NCI-H2171 treated with DMSO at 0.1 percent for 48 hours (cell line): ENCODE data around the gene ACER3.
A peak's percentile ranks its signal among the peaks of the same experiment; 100 is the strongest.
"Not testable (repeated sequence)": the region's sequence is repeated elsewhere in the genome, so short reads cannot be mapped to it uniquely, and the experiment has no call there.

Source experiments
- DNase-seq: peaks from one replicate; lab custom pipeline; 2025; lab: John Stamatoyannopoulos, UW

Gene ACER3

GRCh38 chr11:77057938-77058474 lies 197.3 kb downstream of the ACER3 start:
- DNase-seq: no peak

DNA sequence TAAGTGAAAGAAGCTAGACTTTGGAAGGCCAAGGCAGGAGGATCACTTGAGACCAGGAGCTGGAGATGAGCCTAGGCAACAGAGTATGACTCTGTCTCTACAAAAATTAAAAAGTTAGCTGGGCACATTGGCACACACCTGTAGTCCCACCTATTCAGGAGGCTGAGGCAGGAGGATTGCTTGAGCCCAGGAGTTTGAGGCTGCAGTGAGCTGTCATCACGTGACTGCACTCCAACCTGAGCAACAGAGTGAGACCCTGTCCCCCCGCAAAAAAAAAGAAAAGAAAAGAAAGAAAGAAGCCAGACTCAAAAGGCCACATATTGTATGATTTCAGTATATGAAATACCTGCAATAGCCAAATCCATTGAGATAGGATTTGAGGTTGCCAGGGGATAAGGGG lies 198.2 kb downstream of the ACER3 start:
- DNase-seq: no peak

DNA sequence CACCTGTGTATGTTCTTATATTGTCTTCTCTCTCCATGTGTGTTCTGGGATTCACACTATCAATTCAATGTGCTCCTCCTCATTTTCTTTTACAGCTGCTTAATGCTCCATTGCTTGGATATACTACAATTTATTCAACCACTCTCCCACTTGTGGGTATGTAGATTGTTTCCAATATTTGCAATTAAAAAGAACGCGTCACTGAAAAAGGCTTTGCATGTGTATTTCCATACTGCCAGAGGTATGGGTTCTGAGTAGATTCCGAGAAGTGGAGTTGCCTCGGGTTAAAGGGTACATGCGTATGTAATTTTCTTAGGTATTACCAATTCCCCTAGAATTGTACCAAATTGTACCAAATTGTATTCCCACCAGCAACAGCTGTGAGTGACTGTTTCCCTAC lies 199.1 kb downstream of the ACER3 start:
- DNase-seq: no peak

- DNase-seq: no peak
Observed at GRCh38 chr11:77060234-77060633, 199.5 kb downstream of the ACER3 start.

GRCh38 chr11:77061258-77061657 lies 200.5 kb downstream of the ACER3 start:
- DNase-seq: not testable (repeated sequence)

- DNase-seq: no peak
Observed at GRCh38 chr11:77062924-77063323, 202.2 kb downstream of the ACER3 start.

DNA sequence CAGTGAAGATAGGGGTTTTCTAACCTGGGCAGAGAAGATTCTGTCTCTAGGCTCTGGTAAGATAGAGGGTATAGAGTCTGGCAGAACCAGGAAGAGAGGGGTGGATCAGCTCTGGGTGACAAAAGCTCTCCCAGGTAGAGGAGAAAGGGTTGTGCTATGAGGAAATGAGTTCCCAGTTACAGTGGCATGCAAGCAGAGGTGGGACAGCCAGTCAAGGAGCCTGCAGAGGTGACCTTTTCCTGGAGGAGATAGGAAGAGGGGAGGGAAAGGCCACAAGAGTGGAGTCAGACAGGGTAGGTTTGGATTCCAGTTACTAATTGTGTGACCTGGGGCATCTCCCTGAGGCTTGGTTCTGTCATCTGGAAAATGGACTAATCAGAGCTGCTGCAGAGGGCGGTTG lies 202.7 kb downstream of the ACER3 start:
- no peak for DNase-seq

DNA sequence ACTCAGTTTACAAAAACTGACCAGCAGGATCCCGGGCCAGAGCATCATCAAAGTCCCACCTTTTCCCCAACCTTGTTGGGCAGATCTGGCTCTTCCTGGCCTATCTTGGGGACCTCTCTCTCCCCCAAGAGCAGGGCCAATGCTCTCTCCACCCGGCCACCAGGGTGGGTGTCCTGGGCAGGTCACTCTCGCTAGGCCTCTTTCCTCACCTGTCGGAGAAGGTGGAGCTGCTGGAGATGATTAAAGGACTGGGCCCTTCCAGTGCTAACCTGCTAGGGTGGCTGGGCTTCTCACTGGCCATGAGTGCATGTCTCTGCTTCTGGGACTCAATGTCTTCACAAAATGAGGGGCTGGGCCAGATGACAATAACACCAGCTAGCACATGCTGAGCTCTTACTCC lies 203.1 kb downstream of the ACER3 start:
- no peak for DNase-seq

GRCh38 chr11:77064648-77065217 lies 204.0 kb downstream of the ACER3 start:
- no peak for DNase-seq

GRCh38 chr11:77065878-77066228 lies 205.1 kb downstream of the ACER3 start:
- DNase-seq: no peak

DNA sequence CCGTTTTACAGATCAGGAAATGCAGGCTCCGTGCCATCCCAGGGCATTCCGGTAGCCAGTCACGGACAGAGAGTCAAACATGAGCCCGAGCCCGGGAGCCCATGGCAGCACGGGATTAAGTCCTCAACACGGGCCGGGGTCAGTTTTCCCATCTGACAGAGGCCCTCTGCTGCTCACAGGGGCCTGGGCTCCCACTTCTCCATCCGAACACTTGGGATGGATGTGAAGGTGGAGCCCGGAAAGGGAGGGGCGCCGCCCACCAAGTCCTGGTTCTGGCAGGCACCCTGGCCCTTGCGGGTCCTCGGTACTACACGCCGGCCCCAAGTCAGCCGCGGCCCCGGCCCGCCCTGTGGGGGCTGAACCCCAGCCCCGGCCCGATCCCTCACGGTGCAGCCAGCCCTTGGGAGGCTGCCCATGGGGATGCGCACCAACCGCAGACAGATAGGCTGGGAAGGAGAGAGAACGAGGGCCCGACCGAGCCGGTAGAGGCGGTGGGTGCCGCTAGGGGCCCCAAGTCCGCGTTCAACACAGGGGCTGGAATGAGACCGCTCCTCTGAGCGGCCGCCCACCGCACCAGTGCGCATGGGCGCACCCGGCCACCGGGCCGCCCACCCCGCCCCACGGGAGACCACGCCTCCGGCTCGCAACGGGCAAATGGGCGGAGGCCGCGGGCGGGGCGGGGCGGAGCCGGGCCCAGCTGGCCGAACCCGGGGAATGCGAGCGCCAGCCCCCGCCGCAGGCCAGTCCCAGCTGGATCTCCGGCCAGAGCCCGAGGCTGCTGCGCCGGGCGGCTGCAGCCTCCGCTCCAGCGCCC lies 205.7 kb downstream of the ACER3 start, which contains the start of gene CAPN5:
Gene CAPN5, plus strand, starts transcription at position 743 of the 814 bp plus-strand sequence. CDS start 17,916 bp downstream, outside the sequence.
- DNase-seq: peak; percentile 60

GRCh38 chr11:77067861-77068443 lies 207.2 kb downstream of the ACER3 start:
- no peak for DNase-seq

GRCh38 chr11:77068457-77069335 lies 208.0 kb downstream of the ACER3 start:
- no peak for DNase-seq

DNA sequence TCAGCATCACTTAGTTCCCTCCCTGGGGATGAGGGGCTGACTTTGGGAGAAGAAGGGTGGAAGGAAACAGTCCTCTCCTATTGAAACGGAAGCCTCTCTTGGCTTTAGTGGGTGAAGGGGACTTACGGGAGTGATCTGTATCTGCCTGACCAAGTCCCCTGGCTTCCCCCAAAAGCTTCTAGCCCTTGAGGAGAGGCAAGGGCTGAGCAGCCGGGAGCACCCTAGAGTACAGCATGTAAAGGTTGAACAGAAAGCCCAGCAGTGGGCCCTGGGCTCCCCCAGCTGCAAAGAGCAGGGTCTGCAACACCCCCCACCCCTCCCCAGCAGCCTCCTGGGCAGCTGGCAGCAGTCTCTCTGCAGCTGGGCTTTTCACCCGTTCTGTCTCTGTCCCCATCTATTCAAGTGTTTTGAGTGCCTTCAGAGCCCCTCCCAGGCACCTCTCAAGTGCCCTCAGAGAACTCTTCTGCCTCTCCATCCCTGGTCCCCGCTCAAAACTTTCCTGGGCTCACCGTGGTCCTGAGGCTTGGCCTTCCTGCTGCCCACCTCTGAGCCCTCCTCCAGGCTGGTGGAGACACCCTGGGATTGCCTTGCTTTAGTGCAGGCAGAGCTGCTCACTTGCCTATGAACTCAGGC lies 208.7 kb downstream of the ACER3 start:
- DNase-seq: no peak

- no peak for DNase-seq
Observed at GRCh38 chr11:77069969-77070582, 209.4 kb downstream of the ACER3 start.

DNA sequence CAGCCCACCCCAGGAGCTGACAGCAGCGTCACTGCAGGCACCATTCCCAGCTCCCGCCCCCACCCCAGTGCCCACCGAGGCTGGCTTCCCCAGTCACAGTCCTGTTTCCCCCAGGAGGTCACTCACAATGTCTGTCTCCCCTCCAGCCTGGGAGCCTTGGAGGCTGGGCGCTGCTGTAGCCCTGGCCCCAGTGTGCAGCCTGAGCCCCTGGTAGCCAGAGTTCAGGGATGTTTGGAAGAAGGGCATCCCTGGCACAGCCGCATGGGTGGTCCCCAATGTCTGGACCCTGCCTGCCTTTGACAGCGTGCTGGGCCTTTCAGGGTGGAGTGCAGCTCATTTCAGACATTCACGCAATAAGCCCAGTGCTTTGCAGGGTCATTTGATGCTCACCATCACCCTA lies 210.4 kb downstream of the ACER3 start:
- no peak for DNase-seq

- DNase-seq: no peak
Observed at GRCh38 chr11:77071671-77072605, 211.2 kb downstream of the ACER3 start.

GRCh38 chr11:77072851-77073327 lies 212.2 kb downstream of the ACER3 start:
- DNase-seq: no peak

DNA sequence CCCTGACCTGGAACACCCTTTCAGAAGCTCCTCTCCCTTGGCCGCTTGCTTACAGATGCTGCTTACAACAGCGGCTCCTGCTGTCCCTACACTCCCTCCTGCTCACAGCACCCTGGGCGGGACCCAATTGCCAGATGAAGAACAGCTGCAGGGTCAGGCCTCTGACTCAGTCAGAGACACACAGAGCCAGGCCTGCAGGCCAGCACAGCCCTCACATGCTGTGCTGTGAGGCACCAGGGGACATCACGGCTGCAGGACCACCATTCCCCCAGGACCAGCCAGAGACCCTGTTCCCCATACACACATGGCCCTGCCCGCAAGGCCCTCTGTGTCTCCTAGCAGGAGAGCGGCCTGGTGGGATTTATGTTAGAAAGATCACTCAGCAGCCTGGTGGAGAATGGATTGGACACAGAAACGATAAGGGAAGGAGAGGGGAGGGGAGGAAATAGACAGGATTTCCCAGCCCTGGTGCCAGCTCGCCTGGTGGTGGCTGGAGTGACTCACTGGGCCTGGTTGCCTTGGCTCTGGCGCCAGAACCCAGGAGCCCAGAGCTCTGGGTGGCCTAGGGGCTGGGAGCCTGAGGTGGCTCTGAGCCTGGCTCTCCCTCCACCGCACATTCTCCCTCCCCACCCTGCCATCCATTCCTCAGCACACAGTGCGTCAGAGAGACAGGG lies 212.7 kb downstream of the ACER3 start:
- DNase-seq: no peak
